KOPT-K1 (cell line): ENCODE results near the gene HEMGN.

Experiments
- H3K27ac ChIP-seq: fragments of 200-600 bp; sonication (generic); 2 replicates; pipeline ENCODE4 v1.5.1; 2016; ENCODE audit warnings: antibody characterized with exemption, mild to moderate bottlenecking, low read depth, low read length; ENCODE audit not compliant: poor library complexity, severe bottlenecking
- H3K36me3 ChIP-seq: fragments of 200-600 bp; sonication (generic); 2 replicates; pipeline ENCODE4 v1.5.1; 2017; ENCODE audit warnings: antibody characterized with exemption, mild to moderate bottlenecking, low read length, moderate library complexity; ENCODE audit not compliant: insufficient read depth
- H3K9me3 ChIP-seq: fragments of 200-600 bp; sonication (generic); 2 replicates; pipeline ENCODE4 v1.5.1; 2017; ENCODE audit warnings: antibody characterized with exemption, low read length, mild to moderate bottlenecking; ENCODE audit not compliant: insufficient read depth, poor library complexity, severe bottlenecking

Gene HEMGN

GRCh38 chr9:97900738-97901565 lies 37.0 kb downstream of the HEMGN start:
- Histone ChIP-seq H3K36me3 (peaks cover 30% of the 10 kb centered on the region), H3K27ac (no peak overlapping the region)

DNA sequence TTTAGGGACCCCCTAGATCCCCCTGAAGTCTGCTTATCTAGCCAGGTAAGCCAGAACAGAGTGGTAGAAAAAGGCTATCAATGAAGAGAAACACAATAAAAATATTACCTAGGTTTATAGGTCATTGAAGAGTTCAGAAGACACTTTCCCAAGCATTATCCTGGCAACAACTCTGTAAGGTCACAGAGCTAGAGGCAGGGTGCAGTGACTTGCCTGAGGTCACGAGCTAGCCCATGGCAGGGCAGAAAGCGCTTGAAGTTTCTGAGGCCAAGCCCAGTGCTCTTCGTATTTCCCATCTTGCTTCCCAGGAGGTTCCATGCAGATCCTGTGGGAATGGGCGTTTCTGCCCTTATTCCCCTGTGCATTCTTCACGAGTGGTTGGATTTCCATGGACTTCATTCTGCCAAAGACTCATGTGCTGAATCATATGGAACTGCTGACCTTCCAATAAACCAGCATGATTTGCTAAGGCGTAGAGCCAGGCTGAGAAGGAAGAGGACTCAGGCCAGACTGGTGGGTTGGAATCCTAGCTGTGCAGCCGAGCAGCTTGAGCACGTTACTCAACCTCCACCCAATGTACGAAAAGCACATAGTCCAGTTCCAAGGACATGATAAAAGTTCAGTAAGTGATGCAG lies 37.8 kb downstream of the HEMGN start:
- H3K9me3 ChIP-seq = no peaks in the 10 kb centered on the region
- no peak overlapping the region for H3K27ac ChIP-seq
- H3K36me3 ChIP-seq = peaks cover 30% of the 10 kb centered on the region

More at GRCh38 chr9:97900738-97901565, 37.0 kb downstream of the HEMGN start:
- no peaks in the 10 kb centered on the region for H3K9me3 ChIP-seq

GRCh38 chr9:97895695-97896332 lies 42.2 kb downstream of the HEMGN start:
- Histone ChIP-seq H3K36me3 (peaks cover 9% of the 10 kb centered on the region), H3K27ac (no peak overlapping the region), H3K9me3 (peaks cover 12% of the 10 kb centered on the region)

GRCh38 chr9:97895211-97895610 lies 42.8 kb downstream of the HEMGN start:
- Histone ChIP-seq H3K27ac (no peak overlapping the region), H3K9me3 (peaks cover 12% of the 10 kb centered on the region)

DNA sequence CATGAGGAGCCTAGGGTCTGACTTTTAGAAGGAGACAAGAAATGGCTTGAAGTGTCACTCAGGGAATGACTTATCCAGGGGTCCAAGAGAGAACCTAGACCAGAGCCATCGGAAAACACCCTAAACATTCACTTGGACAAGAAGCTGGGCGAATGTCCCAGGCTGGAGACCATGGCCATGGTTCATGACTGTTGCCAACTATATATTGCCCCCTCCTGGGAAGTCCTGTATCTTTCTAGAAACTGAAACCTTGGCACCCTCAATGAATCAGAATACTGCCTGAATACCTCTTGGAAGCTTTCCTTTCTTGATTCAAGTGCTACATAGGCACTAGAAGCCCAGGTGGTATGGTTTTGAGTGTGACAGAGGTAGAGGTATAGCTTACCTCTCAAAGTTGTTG lies 45.6 kb downstream of the HEMGN start:
- H3K9me3 ChIP-seq = peaks cover 12% of the 10 kb centered on the region
- no peaks in the 10 kb centered on the region for H3K36me3 ChIP-seq
- H3K27ac ChIP-seq = no peak overlapping the region

More at GRCh38 chr9:97895211-97895610, 42.8 kb downstream of the HEMGN start:
- H3K36me3 ChIP-seq = peaks cover 3% of the 10 kb centered on the region

DNA sequence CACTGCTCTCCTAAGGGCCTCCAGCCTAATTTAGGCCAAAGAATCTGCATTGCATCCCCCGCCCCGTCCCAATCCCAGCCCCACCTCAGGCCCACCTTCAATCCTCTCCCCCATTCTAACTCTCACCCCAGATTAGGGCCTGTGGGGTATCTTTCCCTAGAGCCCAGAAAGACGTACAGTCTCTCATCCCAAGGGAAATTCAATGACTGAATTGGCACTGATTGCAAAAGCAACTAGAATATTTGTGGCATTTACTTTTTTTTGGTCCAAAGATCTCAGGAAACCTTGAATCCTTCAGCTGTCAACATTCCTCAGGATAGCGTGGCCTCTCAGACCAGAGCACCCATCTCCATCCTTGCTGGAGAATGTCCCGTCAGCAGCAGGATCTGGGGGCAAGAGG lies 46.2 kb downstream of the HEMGN start:
- peaks cover 12% of the 10 kb centered on the region for H3K9me3 ChIP-seq
- H3K36me3 ChIP-seq = no peaks in the 10 kb centered on the region
- no peak overlapping the region for H3K27ac ChIP-seq

- Histone ChIP-seq H3K27ac (no peak overlapping the region), H3K36me3 (no peaks in the 10 kb centered on the region), H3K9me3 (peaks cover 12% of the 10 kb centered on the region)
Measured at GRCh38 chr9:97889941-97890887, 47.8 kb downstream of the HEMGN start.

DNA sequence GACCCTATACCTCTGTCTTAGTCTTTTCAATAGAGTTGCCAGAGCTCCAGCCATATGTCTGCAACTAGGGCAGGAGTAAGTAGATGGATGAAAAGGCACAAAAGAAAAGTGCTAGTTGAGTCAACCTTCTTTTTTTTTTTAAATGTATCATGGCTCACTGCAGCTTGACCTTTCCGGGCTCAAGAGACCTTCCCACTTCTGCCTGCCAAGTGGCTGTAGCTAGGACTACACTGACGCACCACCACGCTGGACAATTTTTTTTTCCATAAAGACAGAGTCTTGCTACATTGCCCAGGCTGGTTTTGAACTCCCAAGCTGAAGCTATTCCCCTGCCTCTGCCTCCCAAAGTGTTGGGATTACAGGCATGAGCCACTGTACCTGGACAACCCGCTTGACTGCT lies 57.6 kb downstream of the HEMGN start:
- Histone ChIP-seq H3K27ac (no peak overlapping the region), H3K36me3 (no peaks in the 10 kb centered on the region), H3K9me3 (no peaks in the 10 kb centered on the region)
